ENCODE results near the gene AFAP1. TPM values are rescaled to one million over a fixed set of nuclear protein-coding genes. Genes with fewer than 3 reads are reported as not detected.

Gene AFAP1
- total RNA-seq, 1 donor from 2014 or later, result 67.9 TPM

DNA sequence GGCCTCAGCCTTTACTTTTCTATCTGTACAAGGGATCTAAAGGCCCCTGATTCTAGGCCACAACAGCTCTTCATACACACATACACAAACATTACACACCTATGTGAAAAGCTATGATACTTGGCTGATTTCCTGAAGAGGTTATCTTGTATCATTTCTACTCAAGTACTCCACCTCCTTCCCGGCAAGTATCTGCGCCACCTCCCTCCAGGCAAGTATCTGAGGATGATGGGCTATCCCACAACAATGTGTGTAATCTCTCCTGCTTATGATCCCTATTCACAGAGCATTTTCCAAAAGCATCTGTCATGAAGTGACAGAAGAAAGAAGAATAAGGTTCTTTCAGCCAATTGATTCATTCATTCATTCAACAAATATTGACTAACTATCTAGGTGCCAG is 36.8 kb downstream of the AFAP1 start:
- Mint-ChIP-seq H3K27ac (ENCODE audit: unreplicated experiment) (no peak overlapping the region), H3K4me1 (ENCODE audit: low read depth, unreplicated experiment) (peaks cover 77% of the 10 kb centered on the region), H3K27me3 (ENCODE audit: low read depth, unreplicated experiment) (no peaks in the 10 kb centered on the region), H3K4me3 (ENCODE audit: unreplicated experiment) (peak overlapping the region; percentile 6), H3K36me3 (ENCODE audit: low read depth, unreplicated experiment) (peaks cover 7% of the 10 kb centered on the region), H3K9me3 (ENCODE audit: unreplicated experiment) (no peaks in the 10 kb centered on the region)
- peaks cover 44% of the 10 kb centered on the region for H4K20me1 ChIP-seq (ENCODE audit: insufficient read depth, low read length)
- TF ChIP-seq CTCF (IDR thresholded peaks at IDR 0.05; ENCODE audit: insufficient read depth, low read depth, low read length), result no peak
- TF ChIP-seq EZH2 (IDR thresholded peaks at IDR 0.05; ENCODE audit: insufficient read depth, low read length), result no peak
- peaks cover 7% of the 10 kb centered on the region for H3K36me3 ChIP-seq (ENCODE audit: insufficient read depth, low read length)
- H3K79me2 ChIP-seq (ENCODE audit: insufficient read depth, low read length), result peaks cover 100% of the 10 kb centered on the region
- H3K4me1 ChIP-seq (ENCODE audit: insufficient read depth, low read length), result peaks cover 78% of the 10 kb centered on the region
- H2AFZ ChIP-seq (ENCODE audit: low read depth, low read length), result no peak overlapping the region
- no peak overlapping the region for H3K4me3 ChIP-seq (ENCODE audit: insufficient read depth, low read depth, low read length)
- no peaks in the 10 kb centered on the region for H3K27me3 ChIP-seq (ENCODE audit: insufficient read depth, low read length)
- H3K4me2 ChIP-seq (ENCODE audit: low read length), result peak overlapping the region; percentile 24
- FAIRE-seq (peak; percentile 9), DNase-seq (ENCODE audit: low read depth) (peak; percentile 49)
- peak overlapping the region; percentile 78 for H3K9ac ChIP-seq (ENCODE audit: low read length)
- peak overlapping the region; percentile 92 for H3K27ac ChIP-seq (ENCODE audit: low read depth, low read length)
- no peaks in the 10 kb centered on the region for H3K9me3 ChIP-seq (ENCODE audit: insufficient read depth, low read depth, low read length)

- H3K79me2 ChIP-seq (ENCODE audit: insufficient read depth, low read length), result peaks cover 100% of the 10 kb centered on the region
- Mint-ChIP-seq H3K4me3 (ENCODE audit: unreplicated experiment) (no peak overlapping the region), H3K27ac (ENCODE audit: unreplicated experiment) (peak overlapping the region; percentile 6), H3K36me3 (ENCODE audit: low read depth, unreplicated experiment) (peaks cover 7% of the 10 kb centered on the region), H3K27me3 (ENCODE audit: low read depth, unreplicated experiment) (no peaks in the 10 kb centered on the region), H3K9me3 (ENCODE audit: unreplicated experiment) (no peaks in the 10 kb centered on the region), H3K4me1 (ENCODE audit: low read depth, unreplicated experiment) (peaks cover 76% of the 10 kb centered on the region)
- no peak for TF ChIP-seq EZH2 (IDR thresholded peaks at IDR 0.05; ENCODE audit: insufficient read depth, low read length)
- H3K9ac ChIP-seq (ENCODE audit: low read length), result peak overlapping the region; percentile 78
- H3K27ac ChIP-seq (ENCODE audit: low read depth, low read length), result peak overlapping the region; percentile 92
- peaks cover 7% of the 10 kb centered on the region for H3K36me3 ChIP-seq (ENCODE audit: insufficient read depth, low read length)
- H3K4me3 ChIP-seq (ENCODE audit: insufficient read depth, low read depth, low read length), result no peak overlapping the region
- FAIRE-seq (no peak), DNase-seq (ENCODE audit: low read depth) (no peak)
- H3K4me1 ChIP-seq (ENCODE audit: insufficient read depth, low read length), result peaks cover 76% of the 10 kb centered on the region
- no peaks in the 10 kb centered on the region for H3K9me3 ChIP-seq (ENCODE audit: insufficient read depth, low read depth, low read length)
- H4K20me1 ChIP-seq (ENCODE audit: insufficient read depth, low read length), result peaks cover 47% of the 10 kb centered on the region
- no peaks in the 10 kb centered on the region for H3K27me3 ChIP-seq (ENCODE audit: insufficient read depth, low read length)
- H2AFZ ChIP-seq (ENCODE audit: low read depth, low read length), result no peak overlapping the region
- peak overlapping the region; percentile 24 for H3K4me2 ChIP-seq (ENCODE audit: low read length)
Observed at GRCh38 chr4:7902101-7902553, 37.5 kb downstream of the AFAP1 start.

- H3K27me3 Mint-ChIP-seq (ENCODE audit: low read depth, unreplicated experiment), result no peaks in the 10 kb centered on the region
- no peaks in the 10 kb centered on the region for H3K9me3 Mint-ChIP-seq (ENCODE audit: unreplicated experiment)
- H2AFZ ChIP-seq (ENCODE audit: low read depth, low read length), result no peak overlapping the region
- TF ChIP-seq EZH2 (IDR thresholded peaks at IDR 0.05; ENCODE audit: insufficient read depth, low read length), result no peak
- no peak for TF ChIP-seq CTCF (IDR thresholded peaks at IDR 0.05; ENCODE audit: insufficient read depth, low read depth, low read length)
- no peak overlapping the region for H3K4me3 ChIP-seq (ENCODE audit: insufficient read depth, low read depth, low read length)
- H3K79me2 ChIP-seq (ENCODE audit: insufficient read depth, low read length), result peaks cover 100% of the 10 kb centered on the region
- H3K36me3 Mint-ChIP-seq (ENCODE audit: low read depth, unreplicated experiment), result peaks cover 10% of the 10 kb centered on the region
- peaks cover 6% of the 10 kb centered on the region for H3K36me3 ChIP-seq (ENCODE audit: insufficient read depth, low read length)
- H3K27ac Mint-ChIP-seq (ENCODE audit: unreplicated experiment), result no peak overlapping the region
- H3K4me1 Mint-ChIP-seq (ENCODE audit: low read depth, unreplicated experiment), result peaks cover 76% of the 10 kb centered on the region
- FAIRE-seq, result peak; percentile 77
- H3K4me2 ChIP-seq (ENCODE audit: low read length), result peak overlapping the region; percentile 45
- H3K4me1 ChIP-seq (ENCODE audit: insufficient read depth, low read length), result peaks cover 68% of the 10 kb centered on the region
- H4K20me1 ChIP-seq (ENCODE audit: insufficient read depth, low read length), result peaks cover 47% of the 10 kb centered on the region
- no peak overlapping the region for H3K4me3 Mint-ChIP-seq (ENCODE audit: unreplicated experiment)
- H3K9ac ChIP-seq (ENCODE audit: low read length), result peak overlapping the region; percentile 78
- DNase-seq (ENCODE audit: low read depth), result no peak
- no peaks in the 10 kb centered on the region for H3K9me3 ChIP-seq (ENCODE audit: insufficient read depth, low read depth, low read length)
- H3K27ac ChIP-seq (ENCODE audit: low read depth, low read length), result peak overlapping the region; percentile 92
- H3K27me3 ChIP-seq (ENCODE audit: insufficient read depth, low read length), result no peaks in the 10 kb centered on the region
Observed at GRCh38 chr4:7901311-7901885, 38.3 kb downstream of the AFAP1 start.

All from astrocyte (in vitro differentiated cells and primary cell).